T-cell (primary cell): ENCODE data around the gene GPR3. TPM values are rescaled to one million over a fixed set of nuclear protein-coding genes. Genes with fewer than 3 reads are reported as not detected.
A peak's percentile ranks its signal among the peaks of the same experiment; 100 is the strongest.

ENCODE experiments used
- ATAC-seq, 4 experiments: fragments of 200-7000 bp in 3 of 4; fragments of 150-1000 bp in 1 of 4; cut with Tn5 transposase; replicated peaks in 1 of 4; 1 replicate in 3 of 4; 2 replicates in 1 of 4; pipeline ENCODE4 v1.10.0; 2021; ENCODE audit warnings: moderate library complexity in 3 of 4, mild to moderate bottlenecking in 2 of 4, moderate number of reproducible peaks in 1 of 4
- CTCF ChIA-PET, 2 donors: fragments of 300-600 bp; sonication (Branson Sonifier 250); formaldehyde crosslinking; loops; one replicate each; lab custom pipeline; 2022; ENCODE audit warnings: antibody characterized with exemption in 2 of 2; lab: Charles Lee
- POLR2A ChIA-PET, 2 donors: fragments of 300-600 bp; sonication (Branson Sonifier 250); formaldehyde crosslinking; loops; one replicate each; lab custom pipeline; 2022; ENCODE audit warnings: antibody characterized with exemption in 2 of 2; lab: Charles Lee
- DNase-seq, 35 experiments: peaks; one replicate each; pipeline versions ENCODE4 v3.0.0 to v3.0.0-alpha.2; 2013 to 2023
- H3K27ac ChIP-seq: one replicate; pipeline ENCODE4 v1.5.1; 2013; ENCODE audit warnings: low read length
- H3K27me3 ChIP-seq, 2 experiments: replicated peaks in 1 of 2; 1 replicate in 1 of 2; 2 replicates in 1 of 2; pipeline versions ENCODE4 v1.6.1 to v1.7.0; 2013; ENCODE audit warnings: low read length in 1 of 2, mixed read lengths in 1 of 2; ENCODE audit not compliant: control insufficient read depth in 2 of 2, insufficient read depth in 2 of 2; ENCODE audit errors: extremely low read depth in 1 of 2
- H3K36me3 ChIP-seq, 2 donors: 1 replicate in 1 of 2; 2 replicates in 1 of 2; pipeline versions ENCODE4 v1.6.1 to v1.7.0; 2013; ENCODE audit warnings: low read length in 1 of 2; ENCODE audit not compliant: control insufficient read depth in 2 of 2, insufficient read depth in 1 of 2; ENCODE audit errors: extremely low read depth in 1 of 2
- H3K4me1 ChIP-seq, 2 experiments: 1 replicate in 1 of 2; 2 replicates in 1 of 2; pipeline versions ENCODE4 v1.6.1 to v1.7.0; 2013; ENCODE audit warnings: low read length in 2 of 2, mixed read lengths in 1 of 2; ENCODE audit not compliant: insufficient read depth in 2 of 2, control insufficient read depth in 1 of 2; ENCODE audit errors: extremely low read depth in 1 of 2
- H3K4me3 ChIP-seq, 2 donors: 1 replicate in 1 of 2; 2 replicates in 1 of 2; pipeline versions ENCODE4 v1.5.1 to v1.7.0; 2013; ENCODE audit warnings: mild to moderate bottlenecking in 2 of 2, low read length in 1 of 2, moderate library complexity in 1 of 2; ENCODE audit not compliant: control insufficient read depth in 1 of 2; ENCODE audit errors: extremely low read depth in 1 of 2
- H3K9me3 ChIP-seq: 2 replicates; pipeline ENCODE4 v1.7.0; 2013
- H3K27ac Mint-ChIP-seq, 2 donors: one replicate each; pipeline ENCODE4 v1.8.0; 2020 to 2021; ENCODE audit warnings: mild to moderate bottlenecking in 2 of 2, mixed read lengths in 2 of 2
- H3K27me3 Mint-ChIP-seq, 2 donors: one replicate each; pipeline ENCODE4 v1.8.0; 2021 to 2022; ENCODE audit warnings: mixed read lengths in 2 of 2
- H3K36me3 Mint-ChIP-seq: one replicate; pipeline ENCODE4 v1.8.0; 2021; ENCODE audit warnings: mixed read lengths
- H3K4me1 Mint-ChIP-seq, 3 donors: one replicate each; pipeline ENCODE4 v1.8.0; 2020 to 2022; ENCODE audit warnings: mixed read lengths in 3 of 3, mild to moderate bottlenecking in 1 of 3
- H3K4me3 Mint-ChIP-seq, 3 donors: one replicate each; pipeline ENCODE4 v1.8.0; 2020 to 2022; ENCODE audit warnings: mild to moderate bottlenecking in 3 of 3, mixed read lengths in 3 of 3, moderate library complexity in 3 of 3
- H3K9me3 Mint-ChIP-seq, 3 donors: one replicate each; pipeline ENCODE4 v1.8.0; 2020 to 2022; ENCODE audit warnings: mixed read lengths in 3 of 3
- WGBS: methylation state at CpG from one replicate; pipeline ENCODE4 v1.1.5; 2013; ENCODE audit warnings: missing lambda C conversion rate; ENCODE audit not compliant: insufficient coverage; 5-methylcytosine and 5-hydroxymethylcytosine counted together
- total RNA-seq, 35 experiments: library from RNA in 6 of 35; stranded (reverse) in 6 of 35; fragments of 120-200 nt in 1 of 35; gene quantifications; one replicate each; pipeline versions ENCODE4 v1.2.1 to v1.2.4 and lab custom pipeline; 2013 to 2026

Gene GPR3
- total RNA-seq, 5 donors from 2014 or later (not counting 1 experiment from before 2014, with no cell fraction given) = 0.21 to 0.35 TPM; not detected in 3

DNA sequence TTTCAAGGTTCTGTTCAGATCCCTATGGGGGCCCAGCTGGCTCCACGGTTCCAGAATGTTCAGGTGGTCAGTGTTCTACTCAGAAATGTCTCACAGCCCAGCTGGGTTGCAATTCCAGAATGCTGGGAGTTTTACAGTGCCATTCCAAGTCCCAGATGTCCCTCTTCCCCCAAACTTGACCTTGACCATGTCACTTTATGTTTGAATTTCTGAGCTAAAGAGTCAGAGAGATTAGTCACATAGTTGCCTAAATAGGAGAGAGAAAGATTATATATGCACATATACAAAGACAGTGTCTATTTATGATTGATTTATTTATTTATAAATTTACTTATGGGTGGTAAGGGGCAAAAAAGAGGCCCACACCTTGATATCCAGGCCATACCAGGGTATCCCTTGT is 2.5 kb downstream of the GPR3 start:
- no peak overlapping the region for H3K27ac Mint-ChIP-seq
- Histone ChIP-seq H3K36me3 (no peaks in the 10 kb centered on the region), H3K27me3 (peaks cover 0 to 22% of the 10 kb centered on the region in 2 experiments), H3K4me3 (no peak overlapping the region), H3K27ac (no peak overlapping the region), H3K4me1 (peaks cover 5 to 30% of the 10 kb centered on the region in 2 experiments), H3K9me3 (no peaks in the 10 kb centered on the region)
- WGBS = 67% methylated on average over 1 of the region's 1 CpG
- peaks cover 11 to 27% (median 21%) of the 10 kb centered on the region in 3 donors for H3K4me1 Mint-ChIP-seq
- CTCF ChIA-PET = interaction anchor here (1.0 to 4.6 kb wide), 11 partner anchors 33 to 212 kb away, joined by 3 to 44 read pairs (median 4); partner anchors contain the start of gene AHDC1 (in 1 of the 2)
- no peak for DNase-seq
- no peak for ATAC-seq
- no peaks in the 10 kb centered on the region for H3K9me3 Mint-ChIP-seq
- H3K36me3 Mint-ChIP-seq = no peaks in the 10 kb centered on the region
- POLR2A ChIA-PET = interaction anchor here (0.5 to 0.6 kb wide), 2 partner anchors 43 to 353 kb away, joined by 3 to 5 read pairs; no protein-coding TSS in a partner anchor
- peak overlapping the region in 2 of 3 donors; percentile 56 to 95 for H3K4me3 Mint-ChIP-seq
- peaks cover 0 to 3% of the 10 kb centered on the region in 2 donors for H3K27me3 Mint-ChIP-seq

DNA sequence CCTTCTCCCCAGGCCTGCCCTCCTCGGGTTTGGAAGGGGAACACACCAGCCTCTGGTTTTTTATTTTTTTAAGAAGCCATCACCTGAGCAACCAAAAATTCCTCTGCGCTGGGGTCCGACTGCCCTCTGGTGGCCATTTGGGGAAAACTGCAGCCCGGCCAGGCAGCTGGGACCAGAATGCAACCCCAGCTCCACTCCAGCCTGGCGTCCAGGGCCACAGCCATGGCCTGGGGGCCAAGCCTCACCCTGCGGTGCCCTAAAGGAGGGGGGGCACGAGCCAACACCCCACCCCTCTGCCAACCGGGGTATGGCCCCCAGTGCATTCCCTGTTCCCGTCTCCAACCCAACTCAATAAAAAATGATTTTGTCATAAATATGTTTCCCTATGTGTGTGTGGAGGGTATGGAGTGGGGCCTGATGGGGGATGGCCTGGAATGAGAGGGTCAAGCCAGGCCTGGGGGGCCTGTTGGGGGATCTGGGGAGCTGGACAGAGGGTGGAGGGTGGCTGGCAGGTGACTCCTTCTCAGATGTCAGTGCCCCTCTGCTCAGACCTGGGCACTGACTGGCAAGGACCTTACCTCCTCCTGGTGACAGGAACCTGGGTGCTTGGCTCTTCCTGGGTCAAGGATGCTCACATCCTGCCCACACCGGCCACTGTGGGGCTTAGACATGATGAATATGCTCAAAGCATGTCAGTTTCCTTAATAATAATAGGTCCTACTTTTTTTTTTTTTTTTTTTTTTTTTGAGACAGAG is 3.2 kb downstream of the GPR3 start:
- POLR2A ChIA-PET = interaction anchor here in 1 of 2 donors (0.5 to 0.7 kb wide), 2 partner anchors 219 to 352 kb away, joined by 5 to 6 read pairs; no protein-coding TSS in a partner anchor
- Mint-ChIP-seq H3K4me1 (peaks cover 16 to 28% (median 21%) of the 10 kb centered on the region in 3 donors), H3K36me3 (no peaks in the 10 kb centered on the region), H3K27ac (no peak overlapping the region), H3K27me3 (peaks cover 0 to 3% of the 10 kb centered on the region in 2 donors), H3K9me3 (no peaks in the 10 kb centered on the region), H3K4me3 (no peak overlapping the region)
- no peaks in the 10 kb centered on the region for H3K9me3 ChIP-seq
- no peak overlapping the region for H3K4me3 ChIP-seq
- CTCF ChIA-PET = interaction anchor here (0.7 to 4.6 kb wide), 15 partner anchors 20 to 369 kb away, joined by 3 to 44 read pairs (median 4); partner anchors contain the start of gene AHDC1 (in 1 of the 2)
- peaks cover 0 to 22% of the 10 kb centered on the region in 2 experiments for H3K27me3 ChIP-seq
- 2% methylated on average over 5 of the region's 10 CpGs for WGBS
- DNase-seq (peak; percentile 55 to 90 (median 75)), ATAC-seq (peak; percentile 17 to 34 (median 20))
- H3K4me1 ChIP-seq = peaks cover 5 to 30% of the 10 kb centered on the region in 2 experiments
- no peaks in the 10 kb centered on the region for H3K36me3 ChIP-seq
- H3K27ac ChIP-seq = no peak overlapping the region

DNA sequence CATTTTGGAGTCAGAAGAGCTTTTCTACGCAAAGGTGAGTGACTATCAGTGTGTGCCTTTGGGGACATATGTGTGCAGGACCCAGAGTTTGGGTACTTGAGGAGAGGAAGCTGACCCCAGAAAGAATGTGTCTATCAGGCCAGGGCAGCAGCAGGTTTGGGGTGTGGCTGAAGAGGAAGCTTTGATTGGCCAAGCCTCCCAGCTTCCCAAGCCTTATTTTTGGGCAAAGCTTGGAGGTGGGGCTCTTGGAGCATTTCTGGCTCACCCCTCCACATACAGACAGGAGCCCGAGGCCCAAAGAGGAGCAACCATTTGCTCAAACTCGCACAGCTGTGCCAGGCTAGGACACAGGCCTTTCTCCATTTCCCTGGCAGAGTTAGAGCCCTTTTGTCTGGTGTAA is 4.7 kb downstream of the GPR3 start:
- no peak overlapping the region for H3K27ac ChIP-seq
- H3K4me3 Mint-ChIP-seq = no peak overlapping the region
- peaks cover under 1 to 21% of the 10 kb centered on the region in 2 experiments for H3K4me1 ChIP-seq
- peaks cover 0 to 2% of the 10 kb centered on the region in 2 donors for H3K27me3 Mint-ChIP-seq
- 86% methylated on average over 2 of the region's 3 CpGs for WGBS
- no peak for ATAC-seq
- H3K9me3 Mint-ChIP-seq = no peaks in the 10 kb centered on the region
- CTCF ChIA-PET = interaction anchor here (1.2 to 4.6 kb wide), 4 partner anchors 19 to 100 kb away, joined by 6 to 44 read pairs (median 30); no protein-coding TSS in a partner anchor
- H3K4me1 Mint-ChIP-seq = peaks cover 18 to 27% (median 20%) of the 10 kb centered on the region in 3 donors
- no peaks in the 10 kb centered on the region for H3K9me3 ChIP-seq
- peaks cover 0 to 2% of the 10 kb centered on the region in 2 donors for H3K36me3 ChIP-seq
- H3K4me3 ChIP-seq = no peak overlapping the region
- POLR2A ChIA-PET = no interaction called here
- H3K27me3 ChIP-seq = peaks cover 0 to 10% of the 10 kb centered on the region in 2 experiments
- no peak overlapping the region for H3K27ac Mint-ChIP-seq
- DNase-seq = no peak
- no peaks in the 10 kb centered on the region for H3K36me3 Mint-ChIP-seq

DNA sequence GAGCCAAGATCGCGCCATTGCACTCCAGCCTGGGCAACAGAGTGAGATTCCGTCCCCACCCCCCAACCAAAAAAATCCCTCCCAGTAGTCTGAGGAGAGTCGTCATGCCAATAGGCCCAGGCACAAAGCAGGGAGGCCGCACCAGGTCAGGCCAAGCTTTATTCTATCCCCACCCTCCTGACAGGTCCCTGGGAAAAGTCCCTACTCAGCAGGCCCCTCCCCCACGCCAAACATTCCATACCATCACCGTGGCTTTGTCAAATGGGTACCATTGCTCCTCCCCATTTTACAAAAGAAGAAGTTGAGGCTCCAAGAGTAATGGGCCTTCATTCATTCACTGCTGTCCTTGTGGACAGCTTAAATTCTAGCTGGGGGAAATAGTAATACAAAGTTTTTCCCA is 5.3 kb downstream of the GPR3 start:
- POLR2A ChIA-PET = no interaction called here
- Mint-ChIP-seq H3K27me3 (no peaks in the 10 kb centered on the region), H3K4me1 (peaks cover 18 to 30% (median 21%) of the 10 kb centered on the region in 3 donors), H3K9me3 (no peaks in the 10 kb centered on the region), H3K4me3 (no peak overlapping the region), H3K36me3 (no peaks in the 10 kb centered on the region), H3K27ac (peak overlapping the region in 1 of 2 donors; percentile 27)
- Histone ChIP-seq H3K4me1 (peaks cover 4 to 23% of the 10 kb centered on the region in 2 experiments), H3K27ac (no peak overlapping the region), H3K9me3 (no peaks in the 10 kb centered on the region), H3K4me3 (no peak overlapping the region), H3K27me3 (peaks cover 0 to 9% of the 10 kb centered on the region in 2 experiments), H3K36me3 (peaks cover 0 to 2% of the 10 kb centered on the region in 2 donors)
- ATAC-seq = no peak
- 81% methylated on average over 4 of the region's 7 CpGs for WGBS
- CTCF ChIA-PET = interaction anchor here (0.6 to 4.6 kb wide), 4 partner anchors 97 to 962 kb away, joined by 6 to 44 read pairs (median 30); no protein-coding TSS in a partner anchor
- no peak for DNase-seq

GRCh38 chr1:27398405-27399149 is 6.2 kb downstream of the GPR3 start:
- WGBS = 75% methylated on average over 3 of the region's 4 CpGs
- Mint-ChIP-seq H3K27me3 (no peaks in the 10 kb centered on the region), H3K4me3 (no peak overlapping the region), H3K36me3 (no peaks in the 10 kb centered on the region), H3K9me3 (no peaks in the 10 kb centered on the region), H3K27ac (peak overlapping the region; percentile 28 to 64), H3K4me1 (peaks cover 27 to 36% (median 27%) of the 10 kb centered on the region in 3 donors)
- no peak overlapping the region for H3K4me3 ChIP-seq
- ChIA-PET POLR2A (no interaction called here), CTCF (interaction anchor here (0.8 to 4.6 kb wide), 4 partner anchors 66 to 271 kb away, joined by 3 to 44 read pairs (median 22); no protein-coding TSS in a partner anchor)
- no peak overlapping the region for H3K27ac ChIP-seq
- peaks cover 0 to 2% of the 10 kb centered on the region in 2 donors for H3K36me3 ChIP-seq
- ATAC-seq (no peak), DNase-seq (no peak)
- peaks cover 4 to 28% of the 10 kb centered on the region in 2 experiments for H3K4me1 ChIP-seq
- H3K27me3 ChIP-seq = peaks cover 0 to 4% of the 10 kb centered on the region in 2 experiments
- H3K9me3 ChIP-seq = no peaks in the 10 kb centered on the region
